ENCODE results near the gene PHF21A.
"Not testable (repeated sequence)": the region's sequence is repeated elsewhere in the genome, so short reads cannot be mapped to it uniquely, and the experiment has no call there.

The PHF21A gene

DNA sequence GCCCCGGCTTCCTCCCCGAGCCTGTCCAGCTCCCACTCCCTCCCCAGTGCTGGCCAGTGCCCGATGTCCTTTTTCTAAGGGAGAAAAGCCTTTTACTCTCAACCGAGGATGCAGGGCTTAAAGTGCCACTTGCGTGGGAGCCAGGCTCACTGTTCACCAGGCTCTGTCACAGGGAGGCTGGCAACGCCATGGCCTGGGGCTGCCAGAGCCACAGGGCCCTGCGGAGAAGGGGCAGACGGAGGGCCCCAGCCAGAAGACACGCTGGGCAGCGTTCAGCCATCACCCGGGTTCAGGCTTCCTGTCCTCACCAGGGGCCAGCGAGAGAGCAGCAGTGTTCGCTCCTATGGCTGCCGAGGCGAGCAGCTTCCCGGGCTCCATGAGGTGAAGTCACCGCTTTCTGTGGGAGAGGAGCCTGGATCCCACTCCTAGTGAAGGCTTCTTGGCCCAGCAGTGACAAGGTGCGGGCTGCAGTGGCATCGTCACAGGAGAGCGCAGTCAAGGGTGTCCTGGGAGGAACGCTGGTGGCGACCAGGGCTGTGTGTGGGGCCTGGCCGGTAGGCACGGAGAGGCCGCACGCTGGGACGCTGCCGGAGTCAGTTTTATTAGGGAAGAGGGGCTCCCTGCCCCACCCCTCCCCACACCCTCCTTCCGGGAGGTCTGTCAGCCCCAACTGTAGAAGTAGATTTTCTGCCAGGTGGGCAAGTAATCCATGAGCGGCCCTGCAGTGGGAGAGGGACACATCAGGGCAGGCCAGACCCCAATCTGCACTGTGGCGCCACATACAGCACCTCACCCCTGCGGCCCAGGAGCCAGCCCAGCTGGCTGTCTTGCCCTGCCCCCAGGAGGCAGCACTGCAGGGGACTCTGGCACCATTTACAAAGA lies 211.4 kb downstream of the PHF21A start:
- H3K9me3 ChIP-seq (ENCODE audit: control insufficient read depth in 1 of 2, low read length in 2 of 2) = no peaks in the 10 kb centered on the region

DNA sequence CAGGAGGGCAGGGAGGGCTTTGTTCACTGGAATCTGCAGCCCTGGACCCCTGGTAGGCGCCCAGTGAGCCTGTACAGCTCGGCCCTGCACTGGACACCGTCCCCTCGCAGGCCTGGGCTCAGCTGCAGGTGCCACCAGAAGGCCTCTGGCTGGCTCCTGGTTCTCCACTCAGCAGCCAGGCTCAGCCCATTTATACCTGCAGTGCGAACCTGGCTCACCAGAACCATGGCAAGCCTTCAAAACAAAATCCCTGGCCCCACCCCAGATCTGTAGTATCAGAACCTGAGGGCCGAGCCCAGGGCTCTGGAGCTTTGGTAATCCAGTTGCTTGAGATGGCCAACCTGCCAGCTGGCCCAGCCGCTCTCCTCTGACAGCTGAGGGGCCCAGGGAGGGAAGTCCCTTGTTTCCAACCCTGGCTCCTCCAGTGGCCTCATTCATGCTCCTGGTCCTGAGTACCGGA lies 213.3 kb downstream of the PHF21A start:
- Histone ChIP-seq H3K27ac (ENCODE audit: low read depth, low read length) (no peak overlapping the region), H3K27me3 (ENCODE audit: control insufficient read depth in 1 of 2, insufficient read depth in 2 of 2, low read length in 2 of 2) (no peaks in the 10 kb centered on the region), H3K4me1 (ENCODE audit: control insufficient read depth in 1 of 2, insufficient read depth in 2 of 2, low read length in 2 of 2) (peaks cover 21 to 31% of the 10 kb centered on the region in 2 donors), H3K9ac (ENCODE audit: low read depth in 1 of 2, low read length in 2 of 2) (no peak overlapping the region), H3K4me3 (ENCODE audit: low read depth in 1 of 2, low read length in 2 of 2) (no peak overlapping the region), H3K9me3 (ENCODE audit: control insufficient read depth in 1 of 2, low read length in 2 of 2) (no peaks in the 10 kb centered on the region), H3K36me3 (ENCODE audit: control insufficient read depth in 1 of 2, insufficient read depth in 2 of 2, low read length in 2 of 2) (peaks cover 5 to 33% of the 10 kb centered on the region in 2 donors)

More for the DNA sequence above, 211.4 kb downstream of the PHF21A start:
- H3K9ac ChIP-seq (ENCODE audit: low read depth in 1 of 2, low read length in 2 of 2) = no peak overlapping the region
- H3K27ac ChIP-seq (ENCODE audit: low read depth, low read length) = no peak overlapping the region
- no peaks in the 10 kb centered on the region for H3K27me3 ChIP-seq (ENCODE audit: control insufficient read depth in 1 of 2, insufficient read depth in 2 of 2, low read length in 2 of 2)
- H3K4me3 ChIP-seq (ENCODE audit: low read depth in 1 of 2, low read length in 2 of 2) = no peak overlapping the region
- H3K4me1 ChIP-seq (ENCODE audit: control insufficient read depth in 1 of 2, insufficient read depth in 2 of 2, low read length in 2 of 2) = peaks cover 12 to 21% of the 10 kb centered on the region in 2 donors
- H3K36me3 ChIP-seq (ENCODE audit: control insufficient read depth in 1 of 2, insufficient read depth in 2 of 2, low read length in 2 of 2) = peaks cover 19 to 52% of the 10 kb centered on the region in 2 donors

DNA sequence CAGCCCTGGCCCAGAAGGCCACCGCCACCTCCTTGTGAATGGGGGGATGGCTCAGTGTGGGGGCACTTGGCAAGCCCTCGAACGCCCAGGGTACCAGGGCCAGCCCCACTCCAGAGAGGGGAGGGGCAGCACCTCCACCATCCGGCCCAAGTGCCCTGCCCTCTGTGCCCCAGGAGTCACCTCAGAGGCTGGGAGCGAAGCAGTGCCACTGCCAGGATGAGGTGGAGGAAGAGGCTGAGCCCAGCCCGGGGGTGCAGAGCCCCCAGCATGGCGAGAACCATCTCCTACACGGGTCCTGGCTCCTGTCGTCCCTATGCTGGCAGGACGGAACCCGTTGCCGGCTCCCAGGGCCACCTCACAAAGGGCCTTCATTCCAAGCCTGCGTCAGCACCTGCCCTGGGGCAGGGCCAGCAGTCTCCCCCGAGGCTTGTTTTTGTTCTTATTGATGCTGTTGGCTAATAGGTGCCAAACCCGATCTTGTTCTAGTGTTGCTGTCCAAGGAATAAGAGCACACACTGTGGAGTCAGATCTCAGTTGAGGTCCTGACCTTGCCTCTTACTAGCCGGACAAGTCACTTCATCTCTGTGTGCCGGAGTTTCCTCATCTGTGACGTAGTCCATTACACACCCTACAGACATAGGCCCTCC lies 214.2 kb downstream of the PHF21A start, which contains the start of gene FREY1:
TSS of gene FREY1 (minus strand) at position 307 of the 647 bp plus-strand sequence. CDS start at position 281, 26 bp downstream.
- H3K36me3 ChIP-seq (ENCODE audit: control insufficient read depth in 1 of 2, insufficient read depth in 2 of 2, low read length in 2 of 2) = peaks cover 5 to 27% of the 10 kb centered on the region in 2 donors
- H3K4me3 ChIP-seq (ENCODE audit: low read depth in 1 of 2, low read length in 2 of 2) = peak within 1 kb of the TSS in 1 of 2 donors; percentile 22
- H3K9me3 ChIP-seq (ENCODE audit: control insufficient read depth in 1 of 2, low read length in 2 of 2) = no peaks in the 10 kb centered on the region
- H3K27me3 ChIP-seq (ENCODE audit: control insufficient read depth in 1 of 2, insufficient read depth in 2 of 2, low read length in 2 of 2) = no peaks in the 10 kb centered on the region
- no peak within 1 kb of the TSS for H3K27ac ChIP-seq (ENCODE audit: low read depth, low read length)
- peaks cover 21 to 31% of the 10 kb centered on the region in 2 donors for H3K4me1 ChIP-seq (ENCODE audit: control insufficient read depth in 1 of 2, insufficient read depth in 2 of 2, low read length in 2 of 2)
- no peak within 1 kb of the TSS for H3K9ac ChIP-seq (ENCODE audit: low read depth in 1 of 2, low read length in 2 of 2)

DNA sequence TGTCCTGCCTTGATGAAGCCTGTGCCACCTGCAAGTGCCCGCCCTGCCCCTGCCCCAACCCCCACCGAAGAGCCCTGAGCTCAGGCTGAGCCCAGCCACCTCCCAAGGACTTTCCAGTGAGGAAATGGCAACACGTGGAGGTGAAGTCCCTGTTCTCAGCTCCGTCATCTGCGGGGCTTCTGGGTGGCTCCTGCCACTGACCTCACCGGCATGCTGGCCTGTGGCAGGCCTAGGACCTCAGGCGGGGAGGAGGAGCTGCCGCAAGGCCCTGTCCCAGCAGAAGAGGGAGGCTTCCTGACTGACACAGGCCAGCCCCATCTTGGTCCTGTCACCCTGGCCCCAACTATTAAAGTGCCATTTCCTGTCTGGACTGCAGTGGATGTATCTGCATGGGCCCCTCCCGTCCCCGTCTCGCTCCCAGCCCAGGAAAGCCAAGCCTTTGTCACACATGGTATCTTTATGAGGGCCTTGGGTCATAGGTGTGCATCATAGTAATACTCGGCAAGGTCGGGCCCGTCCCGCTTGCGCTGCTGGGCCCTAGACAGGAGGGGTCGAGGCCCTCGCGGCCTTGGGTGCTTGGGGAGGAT lies 215.1 kb downstream of the PHF21A start:
- no peaks in the 10 kb centered on the region for H3K9me3 ChIP-seq (ENCODE audit: control insufficient read depth in 1 of 2, low read length in 2 of 2)
- peaks cover 3 to 21% of the 10 kb centered on the region in 2 donors for H3K36me3 ChIP-seq (ENCODE audit: control insufficient read depth in 1 of 2, insufficient read depth in 2 of 2, low read length in 2 of 2)
- H3K4me3 ChIP-seq (ENCODE audit: low read depth in 1 of 2, low read length in 2 of 2) = peak overlapping the region in 1 of 2 donors; percentile 22
- peaks cover 0 to 4% of the 10 kb centered on the region in 2 donors for H3K27me3 ChIP-seq (ENCODE audit: control insufficient read depth in 1 of 2, insufficient read depth in 2 of 2, low read length in 2 of 2)
- peaks cover 21 to 31% of the 10 kb centered on the region in 2 donors for H3K4me1 ChIP-seq (ENCODE audit: control insufficient read depth in 1 of 2, insufficient read depth in 2 of 2, low read length in 2 of 2)
- no peak overlapping the region for H3K27ac ChIP-seq (ENCODE audit: low read depth, low read length)
- no peak overlapping the region for H3K9ac ChIP-seq (ENCODE audit: low read depth in 1 of 2, low read length in 2 of 2)

DNA sequence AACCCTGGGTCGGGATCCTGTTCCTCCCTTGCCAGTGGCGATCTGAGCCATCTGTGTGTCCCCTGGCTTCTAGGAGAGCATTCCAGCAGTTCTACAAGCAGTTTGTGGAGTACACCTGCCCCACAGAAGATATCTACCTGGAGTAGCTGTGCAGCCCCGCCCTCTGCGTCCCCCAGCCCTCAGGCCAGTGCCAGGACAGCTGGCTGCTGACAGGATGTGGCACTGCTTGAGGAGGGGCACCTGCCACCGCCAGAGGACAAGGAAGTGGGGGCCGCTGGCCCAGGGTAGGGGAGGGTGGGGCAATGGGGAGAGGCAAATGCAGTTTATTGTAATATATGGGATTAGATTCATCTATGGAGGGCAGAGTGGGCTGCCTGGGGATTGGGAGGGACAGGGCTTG lies 215.7 kb downstream of the PHF21A start:
- Histone ChIP-seq H3K36me3 (ENCODE audit: control insufficient read depth in 1 of 2, insufficient read depth in 2 of 2, low read length in 2 of 2) (peaks cover 0 to 15% of the 10 kb centered on the region in 2 donors), H3K4me1 (ENCODE audit: control insufficient read depth in 1 of 2, insufficient read depth in 2 of 2, low read length in 2 of 2) (peaks cover 21 to 31% of the 10 kb centered on the region in 2 donors), H3K27me3 (ENCODE audit: control insufficient read depth in 1 of 2, insufficient read depth in 2 of 2, low read length in 2 of 2) (peaks cover 5 to 10% of the 10 kb centered on the region in 2 donors)
- H3K9me3 ChIP-seq (ENCODE audit: control insufficient read depth in 1 of 2, low read length in 2 of 2); H3K27ac ChIP-seq (ENCODE audit: low read depth, low read length); H3K4me3 ChIP-seq (ENCODE audit: low read depth in 1 of 2, low read length in 2 of 2); H3K9ac ChIP-seq (ENCODE audit: low read depth in 1 of 2, low read length in 2 of 2): not testable (repeated sequence)

DNA sequence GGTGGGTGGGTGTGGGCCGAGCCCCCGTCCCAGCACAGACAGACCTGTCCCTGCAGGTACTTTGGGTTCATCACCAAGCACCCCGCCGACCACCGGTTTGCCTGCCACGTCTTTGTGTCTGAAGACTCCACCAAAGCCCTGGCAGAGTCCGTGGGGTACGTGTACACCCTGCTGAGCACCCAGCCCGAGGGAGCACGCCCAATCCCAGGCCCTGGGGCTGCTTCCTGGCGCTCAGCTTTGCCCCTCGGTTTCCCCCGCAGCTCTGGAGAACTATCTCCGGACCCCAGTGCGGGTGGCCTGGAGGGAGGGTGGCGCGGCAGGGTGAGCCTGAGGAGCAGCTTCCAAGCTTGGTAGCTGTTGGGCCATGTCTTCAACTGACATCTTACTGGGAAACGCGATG lies 216.2 kb downstream of the PHF21A start:
- Histone ChIP-seq H3K27ac (ENCODE audit: low read depth, low read length) (no peak overlapping the region), H3K9me3 (ENCODE audit: control insufficient read depth in 1 of 2, low read length in 2 of 2) (no peaks in the 10 kb centered on the region), H3K36me3 (ENCODE audit: control insufficient read depth in 1 of 2, insufficient read depth in 2 of 2, low read length in 2 of 2) (peaks cover 0 to 10% of the 10 kb centered on the region in 2 donors), H3K9ac (ENCODE audit: low read depth in 1 of 2, low read length in 2 of 2) (no peak overlapping the region), H3K27me3 (ENCODE audit: control insufficient read depth in 1 of 2, insufficient read depth in 2 of 2, low read length in 2 of 2) (peaks cover 8 to 13% of the 10 kb centered on the region in 2 donors), H3K4me3 (ENCODE audit: low read depth in 1 of 2, low read length in 2 of 2) (no peak overlapping the region), H3K4me1 (ENCODE audit: control insufficient read depth in 1 of 2, insufficient read depth in 2 of 2, low read length in 2 of 2) (peaks cover 21 to 31% of the 10 kb centered on the region in 2 donors)

DNA sequence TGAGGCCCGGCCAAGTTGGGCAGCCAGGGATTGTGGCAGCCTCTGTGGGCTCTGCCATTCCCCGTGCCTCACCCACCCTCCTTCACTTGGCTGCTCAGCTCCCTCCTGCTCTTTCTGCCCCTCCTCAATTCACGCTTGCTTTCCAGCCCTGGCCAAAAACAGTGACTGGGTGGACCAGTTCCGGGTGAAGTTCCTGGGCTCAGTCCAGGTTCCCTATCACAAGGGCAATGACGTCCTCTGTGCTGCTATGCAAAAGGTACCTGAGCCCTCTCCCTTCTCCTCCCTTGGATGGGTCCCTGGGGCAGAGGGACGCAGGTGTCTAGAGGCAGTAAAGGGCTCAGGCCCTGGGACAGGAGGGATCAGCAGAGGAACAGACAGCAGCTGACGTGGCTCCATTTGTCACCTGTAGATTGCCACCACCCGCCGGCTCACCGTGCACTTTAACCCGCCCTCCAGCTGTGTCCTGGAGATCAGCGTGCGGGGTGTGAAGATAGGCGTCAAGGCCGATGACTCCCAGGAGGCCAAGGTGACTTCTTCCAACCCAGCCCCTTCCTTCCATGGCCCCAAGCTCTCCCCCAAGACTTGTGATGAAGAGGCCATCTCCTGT lies 216.8 kb downstream of the PHF21A start:
- H3K9me3 ChIP-seq (ENCODE audit: control insufficient read depth in 1 of 2, low read length in 2 of 2) = no peaks in the 10 kb centered on the region
- H3K27ac ChIP-seq (ENCODE audit: low read depth, low read length) = no peak overlapping the region
- peaks cover 0 to 3% of the 10 kb centered on the region in 2 donors for H3K36me3 ChIP-seq (ENCODE audit: control insufficient read depth in 1 of 2, insufficient read depth in 2 of 2, low read length in 2 of 2)
- H3K27me3 ChIP-seq (ENCODE audit: control insufficient read depth in 1 of 2, insufficient read depth in 2 of 2, low read length in 2 of 2) = peaks cover 11 to 13% of the 10 kb centered on the region in 2 donors
- H3K4me1 ChIP-seq (ENCODE audit: control insufficient read depth in 1 of 2, insufficient read depth in 2 of 2, low read length in 2 of 2) = peaks cover 22 to 32% of the 10 kb centered on the region in 2 donors
- H3K4me3 ChIP-seq (ENCODE audit: low read depth in 1 of 2, low read length in 2 of 2) = no peak overlapping the region
- no peak overlapping the region for H3K9ac ChIP-seq (ENCODE audit: low read depth in 1 of 2, low read length in 2 of 2)

DNA sequence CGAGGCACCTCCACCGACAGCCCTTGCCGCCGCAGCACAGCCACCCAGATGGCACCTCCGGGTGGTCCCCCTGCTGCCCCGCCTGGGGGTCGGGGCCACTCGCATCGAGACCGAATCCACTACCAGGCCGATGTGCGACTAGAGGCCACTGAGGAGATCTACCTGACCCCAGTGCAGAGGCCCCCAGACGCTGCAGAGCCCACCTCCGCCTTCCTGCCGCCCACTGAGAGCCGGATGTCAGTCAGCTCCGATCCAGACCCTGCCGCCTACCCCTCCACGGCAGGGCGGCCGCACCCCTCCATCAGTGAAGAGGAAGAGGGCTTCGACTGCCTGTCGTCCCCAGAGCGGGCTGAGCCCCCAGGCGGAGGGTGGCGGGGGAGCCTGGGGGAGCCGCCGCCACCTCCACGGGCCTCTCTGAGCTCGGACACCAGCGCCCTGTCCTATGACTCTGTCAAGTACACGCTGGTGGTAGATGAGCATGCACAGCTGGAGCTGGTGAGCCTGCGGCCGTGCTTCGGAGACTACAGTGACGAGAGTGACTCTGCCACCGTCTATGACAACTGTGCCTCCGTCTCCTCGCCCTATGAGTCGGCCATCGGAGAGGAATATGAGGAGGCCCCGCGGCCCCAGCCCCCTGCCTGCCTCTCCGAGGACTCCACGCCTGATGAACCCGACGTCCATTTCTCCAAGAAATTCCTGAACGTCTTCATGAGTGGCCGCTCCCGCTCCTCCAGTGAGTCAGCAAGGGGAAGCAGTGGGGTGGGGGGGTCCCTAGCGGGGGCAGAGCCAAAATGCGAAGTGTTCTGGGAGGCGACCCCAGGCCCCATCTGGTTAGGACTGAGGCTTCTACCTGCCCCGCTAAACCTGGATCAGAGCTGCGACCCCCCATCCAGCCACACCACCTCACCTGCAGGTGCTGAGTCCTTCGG lies 218.5 kb downstream of the PHF21A start:
- H3K27me3 ChIP-seq (ENCODE audit: control insufficient read depth in 1 of 2, insufficient read depth in 2 of 2, low read length in 2 of 2) = peaks cover 25 to 29% of the 10 kb centered on the region in 2 donors
- no peaks in the 10 kb centered on the region for H3K9me3 ChIP-seq (ENCODE audit: control insufficient read depth in 1 of 2, low read length in 2 of 2)
- H3K4me3 ChIP-seq (ENCODE audit: low read depth in 1 of 2, low read length in 2 of 2) = no peak overlapping the region
- H3K4me1 ChIP-seq (ENCODE audit: control insufficient read depth in 1 of 2, insufficient read depth in 2 of 2, low read length in 2 of 2) = peaks cover 26 to 38% of the 10 kb centered on the region in 2 donors
- H3K9ac ChIP-seq (ENCODE audit: low read depth in 1 of 2, low read length in 2 of 2) = no peak overlapping the region
- no peak overlapping the region for H3K27ac ChIP-seq (ENCODE audit: low read depth, low read length)
- no peaks in the 10 kb centered on the region for H3K36me3 ChIP-seq (ENCODE audit: control insufficient read depth in 1 of 2, insufficient read depth in 2 of 2, low read length in 2 of 2)

DNA sequence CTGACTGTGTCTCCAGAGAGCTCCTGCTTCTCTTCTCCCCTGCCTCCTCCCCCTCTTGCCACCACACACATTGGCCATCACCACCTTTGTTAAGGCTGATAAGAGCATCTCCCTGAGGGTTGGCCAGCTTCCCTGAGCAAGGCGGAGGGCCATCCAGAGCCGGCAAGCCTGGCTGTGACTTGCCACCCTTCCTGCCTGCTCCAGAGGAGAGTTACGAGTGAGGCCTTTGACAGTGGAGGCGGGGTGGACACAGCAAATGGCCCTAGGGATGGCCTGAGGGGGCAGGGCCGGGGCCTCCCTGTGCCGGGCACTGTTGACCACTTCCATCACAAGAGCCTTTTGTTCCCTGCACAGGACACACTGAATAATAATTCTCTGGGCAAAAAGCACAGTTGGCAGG lies 219.6 kb downstream of the PHF21A start:
- Histone ChIP-seq H3K27ac (ENCODE audit: low read depth, low read length) (no peak overlapping the region), H3K4me1 (ENCODE audit: control insufficient read depth in 1 of 2, insufficient read depth in 2 of 2, low read length in 2 of 2) (peaks cover 24 to 32% of the 10 kb centered on the region in 2 donors)

More for the DNA sequence above, 219.6 kb downstream of the PHF21A start:
- peaks cover 25 to 29% of the 10 kb centered on the region in 2 donors for H3K27me3 ChIP-seq (ENCODE audit: control insufficient read depth in 1 of 2, insufficient read depth in 2 of 2, low read length in 2 of 2)
- H3K9me3 ChIP-seq (ENCODE audit: control insufficient read depth in 1 of 2, low read length in 2 of 2) = no peaks in the 10 kb centered on the region
- H3K4me3 ChIP-seq (ENCODE audit: low read depth in 1 of 2, low read length in 2 of 2) = no peak overlapping the region
- H3K9ac ChIP-seq (ENCODE audit: low read depth in 1 of 2, low read length in 2 of 2) = no peak overlapping the region
- no peaks in the 10 kb centered on the region for H3K36me3 ChIP-seq (ENCODE audit: control insufficient read depth in 1 of 2, insufficient read depth in 2 of 2, low read length in 2 of 2)

Measured in duodenal mucosa (tissue), 2 donors.